Activated T-helper 2 cell treated with anti-CD3 and anti-CD28 coated beads, Interferon-gamma antibody, Interleukin-2, Interleukin-4, amounts not matched to agents 10 μg/mL and 5 μg/mL and 100 μg/mL, durations not matched to agents 14 hours and 24 hours and 36 hours (primary cell): Measurements from ENCODE around the gene NUP62. TPM values are rescaled to one million over a fixed set of nuclear protein-coding genes. Genes with fewer than 3 reads are reported as not detected.
"Not testable (repeated sequence)": the region's sequence is repeated elsewhere in the genome, so short reads cannot be mapped to it uniquely, and the experiment has no call there.

ENCODE experiments used
- DNase-seq: peaks from one replicate; pipeline ENCODE4 v3.0.0; 2021; ENCODE audit warnings: low spot score
- H3K27ac Mint-ChIP-seq: one replicate; pipeline ENCODE4 v1.8.0; 2021; ENCODE audit warnings: mixed read lengths
- H3K27me3 Mint-ChIP-seq: one replicate; pipeline ENCODE4 v1.8.0; 2021; ENCODE audit warnings: low read depth, mixed read lengths
- H3K36me3 Mint-ChIP-seq: one replicate; pipeline ENCODE4 v1.8.0; 2021; ENCODE audit warnings: low read depth, mixed read lengths
- H3K4me1 Mint-ChIP-seq: one replicate; pipeline ENCODE4 v1.8.0; 2021; ENCODE audit warnings: low read depth, mixed read lengths
- H3K4me3 Mint-ChIP-seq: one replicate; pipeline ENCODE4 v1.8.0; 2021; ENCODE audit warnings: low read depth, mild to moderate bottlenecking, moderate library complexity, mixed read lengths
- H3K9me3 Mint-ChIP-seq: one replicate; pipeline ENCODE4 v1.8.0; 2021; ENCODE audit warnings: mixed read lengths
- intact Hi-C: fragments of 100-400 bp; cut with micrococcal nuclease; formaldehyde crosslinking; loops from one replicate; pipeline ENCODE4 v1.15.1; 2023
- total RNA-seq: library from RNA; stranded (reverse); gene quantifications from 2 replicates; pipeline ENCODE4 v1.2.3, GENCODE V29; 2022

Gene NUP62
- total RNA-seq, 1 donor from 2014 or later: 170 TPM

- H3K4me1 Mint-ChIP-seq, H3K27ac Mint-ChIP-seq, H3K4me3 Mint-ChIP-seq, H3K27me3 Mint-ChIP-seq, DNase-seq, intact Hi-C loops, H3K9me3 Mint-ChIP-seq, H3K36me3 Mint-ChIP-seq: not testable (repeated sequence)
Measured at GRCh38 chr19:49958596-49958995, 29.3 kb upstream of the NUP62 start.

DNA sequence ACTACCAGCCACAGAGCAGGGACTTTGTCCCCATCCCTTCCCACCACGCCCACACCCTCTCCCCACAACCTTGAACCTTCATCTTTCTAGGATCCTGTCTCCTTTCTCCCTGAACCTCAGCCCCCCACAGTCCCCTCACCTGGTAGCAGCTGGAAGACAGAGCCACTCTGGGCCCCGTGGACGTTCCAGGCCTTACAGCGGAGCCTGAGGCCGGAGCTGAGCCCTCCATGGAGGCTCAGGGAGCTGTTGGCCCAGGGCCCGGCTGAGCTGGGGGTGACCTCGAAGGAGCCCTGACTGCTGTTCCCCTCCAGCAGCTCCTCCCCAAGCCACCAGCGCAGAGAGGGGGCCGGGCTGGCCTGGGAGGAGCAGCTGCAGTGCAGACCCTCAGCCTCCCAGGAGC lies 28.8 kb upstream of the NUP62 start:
- intact Hi-C loops, H3K9me3 Mint-ChIP-seq, H3K36me3 Mint-ChIP-seq, DNase-seq, H3K27ac Mint-ChIP-seq, H3K4me3 Mint-ChIP-seq, H3K4me1 Mint-ChIP-seq: not testable (repeated sequence)
- peaks cover 13% of the 10 kb centered on the region for H3K27me3 Mint-ChIP-seq

DNA sequence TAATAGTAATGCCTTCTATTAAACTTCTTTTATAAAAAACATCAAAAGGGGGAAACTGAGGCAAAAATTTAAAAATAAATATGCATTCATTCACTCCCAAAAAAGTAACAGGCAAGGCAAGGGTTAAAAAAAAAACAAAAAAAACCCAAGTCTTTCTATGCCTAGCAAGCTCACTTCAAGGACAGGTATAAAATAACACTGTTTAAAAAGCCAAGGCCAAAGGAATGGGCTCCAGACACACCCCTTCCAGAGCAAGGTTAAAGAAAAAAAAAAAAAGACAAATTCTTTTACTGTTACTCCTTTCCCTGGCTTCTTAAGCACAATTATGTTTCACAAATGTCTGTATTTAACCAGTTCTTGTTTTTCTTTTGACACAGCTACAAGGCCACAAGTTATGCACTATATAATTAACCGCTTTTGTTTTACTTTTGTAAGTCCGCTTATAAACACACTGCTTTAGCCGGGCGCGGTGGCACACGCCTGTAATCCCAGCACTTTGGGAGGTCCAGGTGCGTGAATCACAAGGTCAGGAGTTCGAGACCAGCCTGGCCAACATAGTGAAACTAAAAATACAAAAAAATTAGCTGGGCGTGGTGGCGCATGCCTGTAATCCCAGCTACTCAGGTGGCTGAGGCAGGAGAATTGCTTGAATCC lies 28.1 kb upstream of the NUP62 start:
- Mint-ChIP-seq H3K36me3 (no peaks in the 10 kb centered on the region), H3K27me3 (peaks cover 13% of the 10 kb centered on the region), H3K27ac (no peak overlapping the region), H3K9me3 (no peaks in the 10 kb centered on the region), H3K4me1 (peaks cover 6% of the 10 kb centered on the region), H3K4me3 (no peak overlapping the region)
- intact Hi-C loops: no loop called here
- no peak for DNase-seq

DNA sequence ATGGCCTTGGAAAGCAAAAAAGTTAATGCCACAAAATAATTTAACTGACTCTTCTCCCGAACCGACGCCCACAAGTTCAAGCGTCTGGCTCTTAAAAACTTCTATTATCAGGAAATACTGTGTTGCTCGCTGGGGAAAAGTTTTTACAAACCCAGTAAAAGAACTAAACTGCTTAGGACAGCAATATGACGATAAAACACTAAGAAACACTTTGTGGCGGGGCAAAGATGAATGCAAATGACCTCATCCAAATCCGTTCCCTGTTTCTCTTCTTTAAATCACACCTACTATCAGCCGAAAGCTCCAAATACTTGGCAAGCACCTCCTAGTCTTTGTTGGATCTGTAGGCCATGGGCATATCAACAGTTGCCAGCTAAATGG lies 26.8 kb upstream of the NUP62 start:
- Mint-ChIP-seq H3K4me3 (no peak overlapping the region), H3K4me1 (peaks cover 6% of the 10 kb centered on the region), H3K27me3 (peaks cover 13% of the 10 kb centered on the region), H3K9me3 (no peaks in the 10 kb centered on the region), H3K27ac (no peak overlapping the region), H3K36me3 (no peaks in the 10 kb centered on the region)
- no peak for DNase-seq
- intact Hi-C loops: no loop called here

DNA sequence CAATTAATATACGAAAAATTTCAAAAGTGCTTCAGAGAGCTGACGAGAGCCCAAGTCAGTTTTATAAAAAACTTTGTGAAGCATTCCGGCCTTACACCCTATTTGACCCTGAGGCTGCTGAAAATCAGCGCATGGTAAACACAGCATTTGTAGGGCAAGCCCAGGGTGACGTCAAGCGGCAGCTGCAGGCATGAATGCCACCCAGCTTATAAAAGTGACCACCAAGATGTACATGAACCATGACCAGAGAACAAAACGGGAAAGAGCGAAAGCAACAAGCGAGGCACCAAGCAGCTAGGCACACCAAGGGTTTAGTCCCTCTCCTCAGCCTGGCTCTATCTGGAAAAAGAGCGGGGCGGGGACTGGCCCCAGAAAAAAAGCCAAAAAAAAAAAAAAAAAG lies 25.6 kb upstream of the NUP62 start:
- Mint-ChIP-seq H3K27ac (no peak overlapping the region), H3K36me3 (no peaks in the 10 kb centered on the region), H3K4me3 (no peak overlapping the region), H3K9me3 (no peaks in the 10 kb centered on the region), H3K27me3 (peaks cover 13% of the 10 kb centered on the region), H3K4me1 (peaks cover 6% of the 10 kb centered on the region)
- no peak for DNase-seq
- intact Hi-C loops: no loop called here

- H3K27ac Mint-ChIP-seq: no peak overlapping the region
- intact Hi-C loops: no loop called here
Measured at GRCh38 chr19:49954092-49954829, 25.0 kb upstream of the NUP62 start.

GRCh38 chr19:49953416-49953815 lies 24.1 kb upstream of the NUP62 start:
- H3K27me3 Mint-ChIP-seq: peaks cover 13% of the 10 kb centered on the region

More at GRCh38 chr19:49954092-49954829, 25.0 kb upstream of the NUP62 start:
- Mint-ChIP-seq H3K9me3 (no peaks in the 10 kb centered on the region), H3K4me3 (no peak overlapping the region), H3K36me3 (no peaks in the 10 kb centered on the region), H3K4me1 (peaks cover 6% of the 10 kb centered on the region), H3K27me3 (peaks cover 13% of the 10 kb centered on the region)
- no peak for DNase-seq

DNA sequence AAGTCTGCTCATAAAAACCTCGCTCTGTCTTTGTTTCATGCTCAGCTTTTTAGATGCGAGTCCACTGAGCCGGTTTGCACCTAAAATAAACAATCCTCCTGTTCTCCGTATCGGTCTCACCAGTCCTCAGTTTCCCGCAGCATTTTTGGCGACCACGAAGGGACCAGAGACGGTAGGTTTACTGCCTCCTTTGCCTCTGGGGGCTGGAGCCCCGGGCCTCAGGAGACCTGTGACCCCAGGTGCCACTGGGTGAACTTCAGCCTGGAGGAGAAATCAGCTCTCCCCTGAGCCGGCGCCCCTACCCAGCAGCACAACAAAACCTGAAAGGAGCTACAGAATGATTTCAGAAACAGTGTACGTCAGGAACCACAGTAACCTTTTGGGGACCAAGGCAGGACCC lies 23.6 kb upstream of the NUP62 start:
- Mint-ChIP-seq H3K9me3 (no peaks in the 10 kb centered on the region), H3K4me3 (no peak overlapping the region), H3K27me3 (peaks cover 13% of the 10 kb centered on the region), H3K36me3 (no peaks in the 10 kb centered on the region), H3K4me1 (peaks cover 6% of the 10 kb centered on the region), H3K27ac (no peak overlapping the region)
- DNase-seq: no peak
- intact Hi-C loops: no loop called here

More at GRCh38 chr19:49953416-49953815, 24.1 kb upstream of the NUP62 start:
- no peak for DNase-seq
- no peaks in the 10 kb centered on the region for H3K9me3 Mint-ChIP-seq
- H3K36me3 Mint-ChIP-seq: no peaks in the 10 kb centered on the region
- H3K4me1 Mint-ChIP-seq: peaks cover 6% of the 10 kb centered on the region
- no peak overlapping the region for H3K4me3 Mint-ChIP-seq
- intact Hi-C loops: no loop called here
- H3K27ac Mint-ChIP-seq: no peak overlapping the region

DNA sequence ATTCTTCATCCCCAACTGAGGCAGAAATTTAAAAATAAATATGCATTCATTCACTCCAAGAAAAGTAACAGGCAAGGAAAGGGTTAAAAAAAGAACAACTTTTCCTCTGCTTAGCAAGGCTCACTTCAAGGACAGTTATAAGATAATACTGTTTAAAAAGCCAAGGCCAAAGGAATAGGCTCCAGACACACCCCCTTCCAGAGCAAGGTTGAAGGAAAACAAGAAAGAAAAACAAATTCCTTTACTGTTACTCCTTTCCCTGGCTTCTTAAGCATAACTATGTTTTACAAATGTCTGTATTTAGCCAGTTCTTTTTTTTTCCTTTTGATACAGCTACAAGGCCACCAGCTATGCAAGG lies 23.2 kb upstream of the NUP62 start:
- Mint-ChIP-seq H3K9me3 (no peaks in the 10 kb centered on the region), H3K36me3 (no peaks in the 10 kb centered on the region), H3K27ac (no peak overlapping the region), H3K27me3 (peaks cover 13% of the 10 kb centered on the region), H3K4me1 (peaks cover 6% of the 10 kb centered on the region), H3K4me3 (no peak overlapping the region)
- intact Hi-C loops: no loop called here
- no peak for DNase-seq

DNA sequence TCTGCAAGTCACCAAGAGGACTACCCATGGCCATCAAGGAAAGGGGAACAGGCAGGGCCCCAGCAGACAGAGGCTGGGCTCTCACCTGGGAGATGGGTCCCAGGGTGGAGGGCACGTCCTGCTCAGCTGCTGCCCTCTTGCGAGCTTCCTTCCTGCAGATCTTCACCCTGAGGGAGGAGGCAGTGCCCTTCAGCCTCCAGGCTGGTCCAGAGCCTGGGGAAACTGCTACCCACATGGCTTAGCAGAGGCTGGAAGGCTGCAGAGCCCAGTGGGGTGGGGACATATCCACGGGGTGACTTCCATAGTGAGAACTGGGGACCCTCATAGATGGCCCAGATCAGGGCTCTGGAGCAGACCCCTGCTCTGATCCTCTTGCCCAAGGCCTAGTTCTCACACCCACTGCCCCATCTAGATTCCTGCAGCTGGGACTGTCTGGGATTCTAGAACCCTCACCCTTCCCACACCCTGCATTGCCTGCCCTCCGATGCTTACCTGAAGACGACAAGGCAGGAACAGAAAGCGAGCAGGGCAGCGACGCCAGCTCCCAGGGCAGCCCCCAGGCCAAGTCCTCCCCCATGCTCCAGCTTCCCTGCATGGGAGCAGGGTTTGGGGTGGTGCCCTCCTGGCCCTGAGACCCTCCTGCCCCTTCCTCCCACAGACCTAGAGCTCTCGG lies 22.6 kb upstream of the NUP62 start:
- intact Hi-C loops: no loop called here
- H3K9me3 Mint-ChIP-seq: no peaks in the 10 kb centered on the region
- DNase-seq: no peak
- H3K4me3 Mint-ChIP-seq: no peak overlapping the region
- H3K27me3 Mint-ChIP-seq: peaks cover 13% of the 10 kb centered on the region
- H3K4me1 Mint-ChIP-seq: peaks cover 6% of the 10 kb centered on the region
- no peak overlapping the region for H3K27ac Mint-ChIP-seq
- no peaks in the 10 kb centered on the region for H3K36me3 Mint-ChIP-seq

DNA sequence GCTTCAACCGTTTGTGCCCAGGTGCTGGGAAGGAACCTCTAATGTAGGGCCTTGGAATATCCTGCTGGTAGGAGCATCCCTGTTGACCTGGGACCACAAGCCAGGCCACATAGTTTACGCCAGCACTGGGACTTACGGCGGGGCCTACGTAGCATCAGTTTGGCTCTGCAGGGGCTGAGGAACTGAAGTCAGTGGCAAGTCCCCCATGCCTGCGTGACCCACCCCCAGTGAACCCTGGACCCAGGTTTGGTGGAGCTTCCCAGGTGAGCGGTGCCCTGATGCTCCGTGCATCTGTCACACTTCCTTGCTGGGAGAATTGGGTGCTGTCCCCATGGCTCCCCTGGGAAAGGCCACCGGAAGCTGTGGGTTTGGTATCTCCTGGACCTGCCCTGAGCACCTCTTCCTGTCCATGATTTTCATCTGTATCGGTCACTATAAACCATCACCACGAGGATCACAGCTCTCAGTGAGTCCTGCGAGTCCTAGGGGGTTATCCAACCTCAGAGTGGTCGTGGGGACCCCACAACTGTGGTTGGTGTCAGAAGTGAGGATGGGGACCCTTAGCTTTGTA lies 21.7 kb upstream of the NUP62 start:
- H3K27me3 Mint-ChIP-seq: peaks cover 13% of the 10 kb centered on the region
- no peak for DNase-seq

GRCh38 chr19:49950590-49950948 lies 21.3 kb upstream of the NUP62 start:
- H3K27ac Mint-ChIP-seq: no peak overlapping the region
- intact Hi-C loops: no loop called here

More for the DNA sequence above, 21.7 kb upstream of the NUP62 start:
- Mint-ChIP-seq H3K36me3 (no peaks in the 10 kb centered on the region), H3K27ac (no peak overlapping the region), H3K4me1 (peaks cover 6% of the 10 kb centered on the region), H3K9me3 (no peaks in the 10 kb centered on the region), H3K4me3 (no peak overlapping the region)
- intact Hi-C loops: no loop called here

More at GRCh38 chr19:49950590-49950948, 21.3 kb upstream of the NUP62 start:
- H3K4me1 Mint-ChIP-seq: peaks cover 6% of the 10 kb centered on the region
- no peak for DNase-seq
- no peaks in the 10 kb centered on the region for H3K9me3 Mint-ChIP-seq
- H3K27me3 Mint-ChIP-seq: peaks cover 13% of the 10 kb centered on the region
- no peaks in the 10 kb centered on the region for H3K36me3 Mint-ChIP-seq
- no peak overlapping the region for H3K4me3 Mint-ChIP-seq
